ENCODE measurements around the gene DGKG.

The DGKG gene

DNA sequence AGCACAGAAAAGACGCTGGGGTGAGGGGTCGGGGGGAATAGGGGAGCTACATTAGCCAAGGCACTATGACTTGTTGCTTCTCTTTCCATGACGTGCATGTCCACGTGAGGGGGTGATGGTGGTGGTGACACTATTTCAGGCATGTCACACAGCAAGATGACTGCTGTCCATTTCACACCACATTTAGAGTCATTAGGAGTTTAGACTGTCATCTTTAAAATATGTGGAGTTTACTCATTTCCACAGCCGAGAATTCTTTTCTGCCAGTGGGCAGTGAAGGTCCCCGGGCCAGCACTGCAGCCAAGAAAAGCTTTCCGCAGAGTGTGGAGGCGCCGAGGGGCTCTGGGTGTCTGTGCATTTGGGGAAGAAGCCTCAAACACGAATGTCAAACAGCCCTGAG lies 954 bp upstream of the DGKG start:
- H3K36me3 ChIP-seq, result no peaks in the 10 kb centered on the region
- H3K9me3 ChIP-seq (ENCODE audit: severe bottlenecking), result no peaks in the 10 kb centered on the region
- H3K27ac ChIP-seq, result no peak overlapping the region
- DNase-seq, result no peak
- H3K27me3 ChIP-seq (ENCODE audit: insufficient read depth, low read depth, severe bottlenecking), result peaks cover 34% of the 10 kb centered on the region
- TF ChIP-seq, protein P1, sequence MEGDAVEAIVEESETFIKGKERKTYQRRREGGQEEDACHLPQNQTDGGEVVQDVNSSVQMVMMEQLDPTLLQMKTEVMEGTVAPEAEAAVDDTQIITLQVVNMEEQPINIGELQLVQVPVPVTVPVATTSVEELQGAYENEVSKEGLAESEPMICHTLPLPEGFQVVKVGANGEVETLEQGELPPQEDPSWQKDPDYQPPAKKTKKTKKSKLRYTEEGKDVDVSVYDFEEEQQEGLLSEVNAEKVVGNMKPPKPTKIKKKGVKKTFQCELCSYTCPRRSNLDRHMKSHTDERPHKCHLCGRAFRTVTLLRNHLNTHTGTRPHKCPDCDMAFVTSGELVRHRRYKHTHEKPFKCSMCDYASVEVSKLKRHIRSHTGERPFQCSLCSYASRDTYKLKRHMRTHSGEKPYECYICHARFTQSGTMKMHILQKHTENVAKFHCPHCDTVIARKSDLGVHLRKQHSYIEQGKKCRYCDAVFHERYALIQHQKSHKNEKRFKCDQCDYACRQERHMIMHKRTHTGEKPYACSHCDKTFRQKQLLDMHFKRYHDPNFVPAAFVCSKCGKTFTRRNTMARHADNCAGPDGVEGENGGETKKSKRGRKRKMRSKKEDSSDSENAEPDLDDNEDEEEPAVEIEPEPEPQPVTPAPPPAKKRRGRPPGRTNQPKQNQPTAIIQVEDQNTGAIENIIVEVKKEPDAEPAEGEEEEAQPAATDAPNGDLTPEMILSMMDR (IDR thresholded peaks at IDR 0.05; ENCODE audit: low read depth, low read length), result no peak
- no peak overlapping the region for H3K4me3 ChIP-seq (ENCODE audit: low read depth, low read length)

DNA sequence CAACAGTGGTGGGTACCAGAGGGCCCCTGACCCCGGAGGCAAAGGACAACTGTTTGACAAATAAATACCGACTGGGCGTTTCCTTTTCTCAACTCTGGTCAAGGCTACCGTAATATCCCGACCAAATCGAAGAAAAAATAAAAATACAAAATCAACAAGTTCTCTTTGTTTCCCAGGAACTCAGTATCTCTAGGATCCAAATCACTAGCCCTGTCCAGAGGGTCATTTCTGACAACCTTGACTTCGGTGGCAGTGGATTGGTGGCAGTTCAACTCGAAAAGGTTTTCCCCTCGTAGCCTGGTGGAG lies 456 bp upstream of the DGKG start:
- DNase-seq, result no peak
- Histone ChIP-seq H3K4me3 (ENCODE audit: low read depth, low read length) (peak overlapping the region; percentile 48), H3K27me3 (ENCODE audit: insufficient read depth, low read depth, severe bottlenecking) (peaks cover 34% of the 10 kb centered on the region), H3K9me3 (ENCODE audit: severe bottlenecking) (no peaks in the 10 kb centered on the region), H3K36me3 (no peaks in the 10 kb centered on the region), H3K27ac (no peak overlapping the region)
- TF ChIP-seq, protein P1 (IDR thresholded peaks at IDR 0.05; ENCODE audit: low read depth, low read length), result no peak

DNA sequence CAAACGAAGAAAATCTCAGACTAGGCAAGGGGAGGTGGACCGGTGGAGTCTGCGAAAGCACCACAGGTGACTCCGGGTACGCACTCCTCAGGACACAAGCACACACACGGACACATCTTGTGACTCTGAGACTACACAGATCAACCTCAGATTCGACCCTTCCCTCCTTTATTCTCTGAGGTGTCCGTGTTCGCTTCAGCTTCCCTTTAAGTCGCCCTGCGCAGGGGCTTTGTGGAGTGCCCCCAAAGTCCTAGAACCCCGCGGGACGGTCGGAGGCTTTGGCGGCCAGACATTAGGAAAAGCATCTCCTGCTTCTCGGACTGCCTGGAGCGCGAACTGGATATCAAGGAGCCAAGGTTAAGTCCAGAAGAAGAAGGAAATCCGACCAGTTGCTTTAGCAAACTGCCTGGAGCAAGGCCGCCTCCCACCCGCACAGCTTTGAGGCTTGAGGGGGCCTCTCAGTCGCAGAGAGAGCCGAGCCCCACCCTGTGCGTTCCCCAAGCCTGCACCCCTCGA lies 730 bp downstream of the DGKG start:
- Histone ChIP-seq H3K36me3 (no peaks in the 10 kb centered on the region), H3K9me3 (ENCODE audit: severe bottlenecking) (no peaks in the 10 kb centered on the region), H3K27me3 (ENCODE audit: insufficient read depth, low read depth, severe bottlenecking) (peaks cover 34% of the 10 kb centered on the region), H3K4me3 (ENCODE audit: low read depth, low read length) (peak overlapping the region; percentile 48), H3K27ac (no peak overlapping the region)
- TF ChIP-seq, protein P1 (IDR thresholded peaks at IDR 0.05; ENCODE audit: low read depth, low read length), result no peak
- no peak for DNase-seq

DNA sequence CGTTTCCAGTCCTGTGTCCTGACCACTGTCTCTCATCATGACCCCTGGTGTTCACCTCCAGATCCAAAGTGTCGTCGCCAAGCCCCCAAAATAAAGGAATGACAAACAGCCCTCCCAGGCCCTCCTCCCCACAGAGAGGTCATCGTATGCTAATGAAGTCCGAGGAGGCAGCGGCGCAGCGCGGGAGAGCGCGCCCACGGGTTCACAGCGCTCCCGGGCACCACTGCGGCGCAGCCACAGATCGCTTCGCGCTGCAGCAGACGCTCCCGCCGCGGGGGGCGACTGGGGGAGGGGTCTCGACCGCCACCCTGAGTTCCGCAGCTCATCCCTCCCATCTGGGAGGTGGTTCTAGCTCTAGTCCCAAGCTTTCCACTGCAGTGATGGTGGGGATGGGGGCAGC lies 1.3 kb downstream of the DGKG start:
- Histone ChIP-seq H3K4me3 (ENCODE audit: low read depth, low read length) (peak overlapping the region; percentile 48), H3K27ac (no peak overlapping the region), H3K9me3 (ENCODE audit: severe bottlenecking) (no peaks in the 10 kb centered on the region), H3K36me3 (no peaks in the 10 kb centered on the region), H3K27me3 (ENCODE audit: insufficient read depth, low read depth, severe bottlenecking) (peaks cover 34% of the 10 kb centered on the region)
- TF ChIP-seq, protein P1 (IDR thresholded peaks at IDR 0.05; ENCODE audit: low read depth, low read length), result no peak
- DNase-seq, result peak; percentile 51

DNA sequence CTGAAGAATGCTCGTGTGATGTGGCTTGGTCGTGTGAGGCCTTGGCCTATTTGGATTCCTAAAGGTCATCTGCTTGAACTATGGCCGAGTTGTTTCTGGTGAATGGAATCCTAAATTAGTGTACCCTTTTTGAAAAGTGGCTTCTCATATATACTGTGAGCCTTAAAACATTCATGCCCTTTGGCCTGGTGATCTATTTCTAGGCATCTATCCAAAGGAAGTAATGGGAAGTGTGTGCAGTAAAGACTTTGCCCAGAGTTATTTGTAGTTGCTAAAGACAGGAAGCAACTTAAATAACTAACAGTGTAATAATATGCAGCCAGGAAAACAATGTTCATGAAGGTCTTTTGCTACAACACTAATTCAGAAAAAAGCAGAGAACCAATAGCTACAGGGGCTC lies 3.0 kb downstream of the DGKG start:
- no peak overlapping the region for H3K4me3 ChIP-seq (ENCODE audit: low read depth, low read length)
- TF ChIP-seq, protein P1 (IDR thresholded peaks at IDR 0.05; ENCODE audit: low read depth, low read length), result no peak
- DNase-seq, result no peak
- H3K36me3 ChIP-seq, result no peaks in the 10 kb centered on the region
- peaks cover 34% of the 10 kb centered on the region for H3K27me3 ChIP-seq (ENCODE audit: insufficient read depth, low read depth, severe bottlenecking)
- H3K9me3 ChIP-seq (ENCODE audit: severe bottlenecking), result no peaks in the 10 kb centered on the region
- H3K27ac ChIP-seq, result no peak overlapping the region

DNA sequence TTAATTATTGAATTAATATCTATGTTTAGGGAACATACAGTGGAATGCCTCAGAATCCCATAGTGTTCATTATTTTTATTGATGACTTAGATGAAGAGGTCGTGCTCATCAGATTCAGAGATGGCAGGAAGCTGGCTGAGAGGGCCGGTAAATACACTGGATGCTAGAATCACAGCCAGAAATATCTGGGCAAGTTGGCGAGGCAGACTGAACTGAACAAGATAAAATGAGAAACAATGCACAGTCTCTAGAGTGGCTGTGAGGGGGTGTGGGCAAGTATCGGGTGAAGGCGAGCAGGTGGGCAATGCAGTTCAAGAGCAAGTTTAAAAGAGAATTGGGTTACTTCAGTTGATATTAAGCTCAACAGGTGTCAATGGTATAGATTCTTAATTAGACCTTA lies 5.9 kb downstream of the DGKG start:
- Histone ChIP-seq H3K9me3 (ENCODE audit: severe bottlenecking) (no peaks in the 10 kb centered on the region), H3K27ac (no peak overlapping the region), H3K4me3 (ENCODE audit: low read depth, low read length) (no peak overlapping the region), H3K27me3 (ENCODE audit: insufficient read depth, low read depth, severe bottlenecking) (peaks cover 8% of the 10 kb centered on the region), H3K36me3 (no peaks in the 10 kb centered on the region)
- no peak for DNase-seq
- TF ChIP-seq, protein P1 (IDR thresholded peaks at IDR 0.05; ENCODE audit: low read depth, low read length), result no peak
